Iris pigment epithelial cell (primary cell): Measurements from ENCODE around the gene CSMD2.
A peak's percentile ranks its signal among the peaks of the same experiment; 100 is the strongest.

Experiments used
- DNase-seq: peaks from one replicate; pipeline ENCODE4 v3.0.0-alpha.2; 2011; ENCODE audit warnings: low read depth

CSMD2 gene

GRCh38 chr1:33601751-33602150 is 563.3 kb downstream of the CSMD2 start:
- no peak for DNase-seq

- DNase-seq: no peak
These were observed 565.4 kb downstream of the CSMD2 start for GRCh38 chr1:33599516-33600115.

GRCh38 chr1:33588726-33589125 is 576.3 kb downstream of the CSMD2 start:
- DNase-seq: no peak

GRCh38 chr1:33586795-33587194 is 578.2 kb downstream of the CSMD2 start:
- DNase-seq: no peak

DNA sequence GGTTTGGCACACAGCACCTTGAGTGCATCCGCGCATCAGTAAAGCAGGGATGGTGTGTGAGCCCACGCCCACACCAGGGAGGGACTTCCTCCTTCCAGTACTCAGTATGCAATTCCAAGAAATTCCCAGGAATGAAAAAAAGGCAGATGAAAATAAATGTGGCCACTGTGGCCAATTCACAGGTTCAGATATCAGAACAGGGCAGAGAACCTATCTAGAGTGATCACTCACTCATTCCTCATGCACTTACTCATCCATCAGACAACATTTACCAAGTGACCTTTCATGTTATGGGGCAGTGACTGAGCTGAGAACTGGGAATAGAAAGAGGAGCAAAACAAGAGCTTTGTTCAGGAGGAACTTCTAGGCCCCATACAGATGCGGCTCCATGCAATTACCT is 578.9 kb downstream of the CSMD2 start:
- DNase-seq: peak; percentile 61

- no peak for DNase-seq
These were observed 581.5 kb downstream of the CSMD2 start for GRCh38 chr1:33583567-33583966.

DNA sequence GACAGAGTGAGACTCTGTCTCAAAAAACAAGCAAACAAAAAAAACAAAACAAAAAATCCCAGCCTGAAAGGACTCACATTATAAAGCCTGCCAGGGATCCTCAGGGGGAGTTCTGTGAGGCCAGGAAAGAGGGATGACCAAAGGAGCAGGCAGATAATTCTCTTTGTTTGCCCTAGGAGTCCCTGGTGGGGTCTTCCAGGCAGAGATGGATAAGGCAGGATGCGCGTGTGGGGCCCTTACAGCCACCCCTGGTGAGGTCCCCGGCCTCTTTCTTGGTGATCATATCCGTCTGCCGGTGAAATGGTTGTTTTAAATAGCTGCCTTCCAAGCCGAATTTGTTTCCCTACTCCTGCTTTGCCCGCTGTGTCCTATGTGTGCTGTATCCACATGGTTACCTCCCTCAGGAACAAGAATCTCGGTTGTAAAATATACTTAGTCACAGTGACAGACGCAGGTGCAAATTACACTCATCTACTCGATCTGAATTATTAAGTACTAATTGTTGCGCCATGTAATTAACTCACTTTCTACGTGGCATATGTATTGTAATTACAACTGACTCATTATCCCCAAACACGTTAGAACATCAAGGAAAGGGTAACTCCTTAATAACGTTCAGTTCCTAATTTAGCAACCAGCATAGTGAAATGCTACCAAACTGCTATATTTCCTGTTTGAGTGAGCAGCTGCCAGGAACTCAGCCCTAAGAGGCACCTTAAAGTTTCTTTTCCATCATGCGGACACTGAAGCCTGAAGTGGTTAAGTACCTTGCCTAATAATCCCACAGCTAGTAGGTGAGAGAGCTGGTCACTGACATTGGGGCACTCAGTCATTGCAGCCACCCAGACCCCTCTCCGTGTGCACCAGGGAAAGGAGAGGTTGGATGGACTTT is 586.2 kb downstream of the CSMD2 start:
- no peak for DNase-seq

- DNase-seq: no peak
These were observed 587.4 kb downstream of the CSMD2 start for GRCh38 chr1:33577663-33578062.

DNA sequence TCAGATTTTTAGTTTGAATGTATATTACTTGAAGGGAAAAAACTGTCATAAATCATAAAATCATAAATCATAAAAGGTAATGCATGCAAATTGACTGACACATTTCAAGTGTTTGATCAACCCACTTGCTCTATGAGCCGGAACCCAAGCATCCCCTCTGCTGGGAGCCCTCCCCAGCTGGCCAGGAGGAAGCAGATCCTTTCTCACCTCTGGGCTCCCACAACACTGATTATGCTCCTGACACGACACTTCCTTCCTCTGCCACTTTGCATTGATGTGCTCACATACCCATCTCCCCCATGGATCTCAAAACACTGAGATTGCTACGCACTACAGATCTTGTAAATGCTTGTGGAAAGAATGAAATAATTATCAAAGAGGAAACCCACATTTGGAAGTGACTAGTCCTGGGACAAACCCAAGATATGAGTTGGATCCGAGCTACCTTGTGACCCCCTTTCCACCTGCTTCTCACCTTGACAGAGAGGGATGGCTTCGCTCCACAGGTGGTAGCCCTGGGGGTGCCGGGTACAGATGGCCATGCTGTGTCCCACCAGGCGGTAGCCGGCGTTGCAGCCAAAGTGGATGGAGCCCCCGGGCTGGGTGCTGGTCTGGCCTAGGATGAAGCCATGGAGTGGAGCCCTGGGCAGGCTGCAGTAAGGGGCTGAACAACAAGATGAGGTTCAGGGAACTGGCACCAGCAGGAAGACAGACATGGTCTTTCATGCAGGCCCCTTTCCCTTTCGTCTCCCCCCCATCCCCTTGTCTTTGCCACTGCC is 588.0 kb downstream of the CSMD2 start:
- no peak for DNase-seq

DNA sequence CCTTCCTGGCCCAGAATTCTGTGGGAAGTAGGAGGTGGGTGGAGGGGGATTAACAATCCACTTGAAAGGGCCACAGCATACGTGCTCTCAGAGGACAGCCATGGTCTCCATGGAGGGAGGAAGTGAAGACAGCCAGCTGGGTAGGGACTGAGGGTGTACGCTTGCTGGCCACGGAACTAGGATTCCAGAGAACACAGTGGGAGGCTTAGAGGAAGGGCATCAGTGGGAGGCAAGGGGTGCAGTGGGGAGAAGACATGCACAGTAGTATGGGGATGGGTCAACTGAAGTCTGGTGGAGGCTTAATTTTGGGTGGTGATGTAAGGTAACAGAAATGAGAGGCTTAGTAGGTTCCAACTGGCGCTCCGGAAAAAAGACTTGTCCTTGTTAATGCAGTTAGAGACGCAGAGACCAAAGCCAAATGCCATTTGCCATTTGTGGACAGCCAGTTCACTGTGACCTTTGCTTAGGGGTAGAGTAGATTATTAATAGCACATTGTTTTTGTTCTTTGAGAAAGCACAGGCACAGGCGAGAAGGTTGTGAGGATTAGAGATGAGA is 589.6 kb downstream of the CSMD2 start:
- no peak for DNase-seq

DNA sequence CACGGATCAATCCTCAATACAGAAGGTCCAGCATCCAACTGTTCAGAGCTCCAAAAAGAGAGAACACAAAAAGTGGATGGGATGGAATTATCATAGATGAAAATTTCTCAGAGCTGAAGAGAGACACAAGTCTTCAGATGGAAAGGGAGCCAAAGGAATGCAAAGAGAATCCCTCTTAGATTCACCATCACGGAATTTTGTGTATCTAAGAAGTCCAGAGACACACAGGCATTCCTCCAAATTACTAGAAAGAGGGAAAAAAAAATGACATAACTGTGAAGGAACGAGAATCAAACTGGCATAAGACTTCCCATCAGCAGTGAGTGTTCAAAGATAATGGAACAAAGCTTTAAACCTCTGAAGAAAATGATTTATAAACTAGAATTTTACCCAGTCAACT is 591.4 kb downstream of the CSMD2 start:
- DNase-seq: no peak

- no peak for DNase-seq
These were observed 592.6 kb downstream of the CSMD2 start for GRCh38 chr1:33572387-33572786.

GRCh38 chr1:33569331-33569730 is 595.7 kb downstream of the CSMD2 start:
- DNase-seq: no peak

GRCh38 chr1:33563699-33564098 is 601.3 kb downstream of the CSMD2 start:
- no peak for DNase-seq

DNA sequence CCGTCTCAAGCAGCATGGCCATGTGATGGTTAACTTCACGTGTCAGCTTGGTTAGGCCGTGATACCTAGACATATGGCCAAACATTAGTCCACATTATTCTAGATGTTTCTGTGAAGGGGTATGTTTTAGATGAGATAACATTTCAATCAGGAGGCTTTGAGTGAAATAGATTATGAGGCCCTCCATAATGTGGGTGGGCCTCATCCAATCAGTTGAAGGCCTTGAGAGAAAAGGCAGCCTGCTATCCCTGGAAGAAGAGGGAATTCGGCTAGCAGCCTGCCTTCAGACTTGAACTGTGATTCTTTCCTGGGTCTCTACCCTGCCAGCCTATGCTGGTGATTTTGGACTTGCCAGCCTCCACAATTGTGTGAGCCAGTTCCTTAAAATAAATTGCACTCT is 602.5 kb downstream of the CSMD2 start:
- DNase-seq: no peak

DNA sequence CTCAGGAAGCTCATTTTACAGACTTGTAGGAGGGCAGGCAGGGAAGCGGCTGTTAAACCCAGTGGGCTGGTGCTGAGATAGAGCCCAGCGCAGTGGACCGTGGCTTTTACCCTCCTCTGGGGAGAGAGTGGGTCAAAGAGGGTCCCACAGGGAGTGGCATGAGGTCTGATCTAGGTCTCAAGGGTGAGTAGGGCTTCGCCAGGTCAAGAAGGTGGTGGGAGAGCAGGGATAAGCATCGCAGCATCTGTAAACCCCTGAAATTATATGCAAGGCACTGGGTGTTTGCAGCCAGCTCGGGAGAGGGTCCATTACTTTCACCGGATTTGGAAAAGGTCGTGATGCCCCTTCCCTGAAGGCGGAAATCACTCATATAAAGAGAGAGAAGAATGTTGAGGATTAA is 603.5 kb downstream of the CSMD2 start:
- no peak for DNase-seq

GRCh38 chr1:33560680-33561079 is 604.4 kb downstream of the CSMD2 start:
- peak; percentile 9 for DNase-seq

DNA sequence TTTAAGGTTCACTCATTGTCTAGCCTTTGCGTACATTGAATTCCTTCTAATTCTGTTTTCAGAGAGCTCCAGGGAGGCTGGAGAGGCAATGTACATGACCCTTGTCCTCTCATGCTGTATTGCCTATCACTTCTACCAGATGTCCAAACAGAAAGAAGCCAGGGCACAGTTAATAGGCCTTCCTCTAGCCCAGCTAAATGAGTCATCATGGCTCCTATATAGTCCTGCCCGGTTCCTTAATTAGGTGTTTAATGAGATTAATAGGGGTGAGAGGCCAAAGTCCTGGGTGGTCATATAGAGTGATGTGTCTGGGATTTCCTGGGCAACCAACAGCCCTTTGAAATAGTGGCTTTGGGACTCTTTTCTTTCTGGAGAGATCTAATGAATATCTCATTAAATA is 616.3 kb downstream of the CSMD2 start:
- DNase-seq: no peak

DNA sequence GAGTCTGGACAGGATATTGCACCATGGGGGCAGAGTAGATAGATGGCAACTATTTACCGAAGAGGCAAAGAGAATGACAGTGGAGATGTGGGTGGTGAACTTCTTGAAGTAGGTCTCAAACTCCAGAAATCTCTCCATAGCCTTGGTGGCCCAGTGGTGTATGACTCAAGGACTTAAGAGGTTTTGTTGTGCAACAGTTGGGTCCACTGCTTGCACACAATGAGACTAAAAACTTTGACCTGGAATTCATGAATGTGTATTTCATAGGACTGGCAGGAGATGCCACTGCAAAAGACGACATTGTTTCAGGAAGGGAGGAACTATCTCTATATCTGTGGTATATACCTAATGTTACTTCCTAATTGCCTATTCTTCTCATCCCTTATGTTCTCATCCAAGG is 616.7 kb downstream of the CSMD2 start:
- no peak for DNase-seq

DNA sequence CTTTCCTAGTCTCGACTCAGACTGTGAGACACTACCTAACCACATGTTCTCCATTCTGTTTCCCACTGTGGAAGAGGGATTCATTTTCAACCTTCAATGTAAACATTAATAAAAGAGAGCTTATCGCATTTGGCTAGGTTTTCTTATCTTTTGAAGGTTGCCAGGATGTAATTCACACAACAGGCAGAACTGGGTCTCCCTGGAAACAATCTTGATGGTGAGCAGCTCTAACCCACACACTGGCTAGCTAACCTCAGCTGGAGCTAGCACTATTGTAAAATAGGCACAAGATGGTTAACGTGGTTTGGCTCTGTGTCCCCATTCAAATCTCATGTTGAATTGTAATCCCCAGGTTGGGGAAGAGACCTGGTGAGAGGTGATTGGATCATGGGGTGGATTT is 617.5 kb downstream of the CSMD2 start:
- no peak for DNase-seq

- no peak for DNase-seq
These were observed 623.1 kb downstream of the CSMD2 start for GRCh38 chr1:33541966-33542365.

DNA sequence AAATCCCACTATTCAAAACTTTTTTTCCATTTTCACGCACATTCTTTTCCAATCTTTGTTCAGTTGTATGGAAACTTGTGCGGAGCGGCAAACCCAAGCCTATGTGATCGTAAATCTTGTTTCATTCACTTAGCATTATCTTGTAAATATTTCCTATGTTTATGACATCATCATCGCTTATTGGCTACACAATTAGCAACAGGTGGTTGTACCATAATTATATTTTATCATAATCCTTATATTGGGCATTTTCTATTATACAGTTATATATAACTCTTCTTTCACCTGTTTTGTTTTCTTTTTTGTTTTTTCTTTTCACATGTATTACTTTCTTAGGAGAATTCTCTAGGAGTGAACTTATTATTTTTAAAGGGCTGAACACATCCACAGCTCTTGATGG is 627.1 kb downstream of the CSMD2 start:
- no peak for DNase-seq

GRCh38 chr1:33535334-33535733 is 629.7 kb downstream of the CSMD2 start:
- DNase-seq: no peak
